Measurements from ENCODE around the gene SUPT3H.

DNA sequence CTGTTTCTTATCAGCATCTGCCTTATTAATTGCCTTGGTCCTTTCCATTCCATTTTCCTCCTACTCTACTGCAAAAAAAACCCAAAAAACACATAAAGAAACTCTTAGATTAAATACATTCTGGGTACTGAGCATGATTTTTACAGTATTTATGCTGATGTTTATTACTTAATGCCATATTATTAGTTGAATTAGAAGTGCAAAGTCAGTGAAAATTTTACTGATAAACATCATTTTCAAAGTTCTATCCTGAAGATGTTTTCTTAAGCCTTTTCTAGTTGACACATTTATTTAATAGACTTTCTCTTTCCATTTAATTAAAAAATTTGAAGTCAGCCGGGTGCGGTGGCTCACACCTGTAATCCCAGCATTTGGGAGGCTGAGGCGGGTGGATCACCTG, 285.6 kb downstream of the SUPT3H start:
- TF ChIP-seq, protein P1, sequence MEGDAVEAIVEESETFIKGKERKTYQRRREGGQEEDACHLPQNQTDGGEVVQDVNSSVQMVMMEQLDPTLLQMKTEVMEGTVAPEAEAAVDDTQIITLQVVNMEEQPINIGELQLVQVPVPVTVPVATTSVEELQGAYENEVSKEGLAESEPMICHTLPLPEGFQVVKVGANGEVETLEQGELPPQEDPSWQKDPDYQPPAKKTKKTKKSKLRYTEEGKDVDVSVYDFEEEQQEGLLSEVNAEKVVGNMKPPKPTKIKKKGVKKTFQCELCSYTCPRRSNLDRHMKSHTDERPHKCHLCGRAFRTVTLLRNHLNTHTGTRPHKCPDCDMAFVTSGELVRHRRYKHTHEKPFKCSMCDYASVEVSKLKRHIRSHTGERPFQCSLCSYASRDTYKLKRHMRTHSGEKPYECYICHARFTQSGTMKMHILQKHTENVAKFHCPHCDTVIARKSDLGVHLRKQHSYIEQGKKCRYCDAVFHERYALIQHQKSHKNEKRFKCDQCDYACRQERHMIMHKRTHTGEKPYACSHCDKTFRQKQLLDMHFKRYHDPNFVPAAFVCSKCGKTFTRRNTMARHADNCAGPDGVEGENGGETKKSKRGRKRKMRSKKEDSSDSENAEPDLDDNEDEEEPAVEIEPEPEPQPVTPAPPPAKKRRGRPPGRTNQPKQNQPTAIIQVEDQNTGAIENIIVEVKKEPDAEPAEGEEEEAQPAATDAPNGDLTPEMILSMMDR (IDR thresholded peaks at IDR 0.05) = no peak
- no peak for TF ChIP-seq POLR2A (IDR thresholded peaks at IDR 0.05)

Data from transverse colon (tissue), 3 donors.